GM12801 (cell line): Measurements from ENCODE around the gene DENND4A.

Experiments used
- CTCF ChIP-seq: IDR thresholded peaks from one replicate; pipeline ENCODE4 v1.5.1; 2011; ENCODE audit warnings: control low read depth; ENCODE audit not compliant: insufficient read length; ENCODE audit errors: extremely low read depth

DENND4A gene

DNA sequence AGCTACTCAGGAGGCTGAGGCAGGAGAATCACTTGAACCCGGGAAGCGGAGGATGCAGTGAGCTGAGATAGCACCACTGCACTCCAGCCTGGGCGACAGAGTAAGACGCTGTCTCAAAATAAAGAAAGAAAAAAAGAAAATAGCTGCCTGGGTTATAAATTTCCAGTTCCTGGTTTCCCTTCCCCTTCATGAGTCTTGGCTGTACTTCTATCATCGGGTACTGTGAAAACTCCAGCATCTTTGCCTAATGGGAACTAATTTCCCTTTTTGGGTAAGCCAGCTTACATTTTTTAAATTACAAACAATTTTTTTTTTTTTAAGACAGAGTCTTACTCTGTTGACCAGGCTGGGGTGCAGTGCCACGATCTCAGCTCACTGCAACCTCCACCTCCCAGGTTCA lies 15.0 kb downstream of the DENND4A start:
- TF ChIP-seq CTCF = no peak

GRCh38 chr15:65773386-65774111 lies 18.5 kb downstream of the DENND4A start:
- no peak for TF ChIP-seq CTCF

DNA sequence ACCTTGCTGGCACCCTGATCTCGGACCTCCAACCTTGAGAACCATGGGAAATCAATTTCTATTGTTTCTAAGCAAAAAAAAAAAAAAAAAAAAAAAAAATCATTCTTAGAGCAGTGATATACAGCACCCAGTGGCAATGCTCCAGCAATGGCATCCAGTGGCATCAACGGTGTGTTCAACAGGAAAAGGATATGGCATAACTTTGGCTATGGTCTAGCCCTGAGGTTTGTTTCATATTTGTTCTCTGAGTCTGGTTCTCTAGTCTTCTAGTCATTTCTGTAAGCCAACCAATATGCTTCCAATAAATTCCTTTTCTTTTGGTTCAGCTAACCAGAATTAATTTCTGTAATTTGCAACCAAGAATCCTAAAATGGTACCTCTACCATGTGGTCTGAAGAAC lies 19.2 kb downstream of the DENND4A start:
- TF ChIP-seq CTCF = no peak

DNA sequence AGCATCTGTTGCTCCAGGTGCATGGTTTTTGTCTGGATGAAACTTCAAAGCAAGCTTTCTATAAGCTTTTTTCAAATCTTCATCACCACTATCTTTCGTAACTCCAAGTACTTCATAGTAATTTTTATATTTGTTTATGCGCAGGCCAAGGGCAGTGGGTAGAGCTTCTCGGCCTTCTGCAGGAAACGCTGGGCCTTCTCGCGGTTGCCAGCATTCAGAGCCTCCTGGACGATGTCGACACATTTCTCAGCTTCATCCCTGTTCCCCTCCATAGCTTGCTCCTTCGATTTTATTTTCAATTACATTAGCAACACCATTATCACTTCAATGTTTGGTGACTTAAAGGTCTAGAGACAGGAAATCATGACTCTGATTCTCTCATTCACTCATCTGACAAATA lies 20.2 kb downstream of the DENND4A start:
- TF ChIP-seq CTCF = no peak

DNA sequence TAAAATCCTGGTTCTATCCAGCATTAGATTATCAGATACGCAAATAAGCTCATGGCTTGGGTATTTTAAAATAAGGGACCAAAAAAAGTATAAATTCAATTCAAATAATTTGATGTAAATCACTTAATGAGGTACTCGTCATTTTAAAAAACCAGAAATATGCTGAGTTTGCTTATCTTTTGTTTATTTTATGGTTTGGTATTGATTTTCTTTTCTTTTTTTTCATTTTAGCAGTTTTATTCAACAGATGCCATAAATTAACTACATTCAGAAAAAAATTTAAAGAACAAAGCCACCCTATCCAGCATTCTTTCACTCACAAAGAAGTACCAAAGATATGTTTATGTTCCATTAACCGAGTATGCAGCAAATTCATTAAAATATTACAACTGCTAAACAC lies 22.6 kb downstream of the DENND4A start:
- TF ChIP-seq CTCF = no peak

DNA sequence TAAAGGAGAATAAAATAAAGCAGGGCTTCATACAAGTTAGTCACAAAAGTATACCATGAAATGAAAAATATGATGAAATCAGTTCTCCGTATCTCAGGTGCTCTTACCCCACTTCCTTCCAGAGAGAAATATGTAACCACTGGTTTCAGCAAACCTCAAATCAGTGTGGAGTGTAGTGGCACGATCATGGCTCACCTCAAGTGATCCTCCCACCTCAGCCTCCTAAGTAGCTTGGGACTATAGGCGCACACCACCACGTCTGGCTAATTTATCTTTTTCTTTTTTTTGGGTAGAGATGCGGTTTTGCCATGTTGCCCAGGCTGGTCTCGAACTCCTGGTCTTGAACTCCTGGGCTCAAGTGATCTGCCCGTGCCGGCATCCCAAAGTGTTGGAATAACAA lies 24.2 kb downstream of the DENND4A start:
- TF ChIP-seq CTCF = no peak

DNA sequence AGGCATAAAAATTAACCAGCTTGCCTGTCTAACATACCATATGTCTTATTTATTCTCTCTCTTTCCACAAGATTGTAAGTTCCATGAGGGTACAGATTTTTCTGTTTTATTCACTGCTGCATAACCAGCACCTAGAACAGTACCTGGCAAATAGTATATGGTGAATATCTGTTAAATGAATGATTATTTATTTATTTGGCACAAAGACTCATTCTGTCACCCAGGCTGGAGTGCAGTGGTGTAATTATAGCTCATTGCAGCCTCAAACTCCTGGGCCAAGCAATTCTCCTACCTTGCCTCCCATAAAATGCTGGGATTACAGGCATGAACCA lies 24.9 kb downstream of the DENND4A start:
- TF ChIP-seq CTCF = no peak
